ENCODE data around the gene LIN54.
"Not testable (repeated sequence)": the region's sequence is repeated elsewhere in the genome, so short reads cannot be mapped to it uniquely, and the experiment has no call there.

LIN54 gene

GRCh38 chr4:83029688-83030087, 19.1 kb upstream of the LIN54 start:
- peaks cover under 1 to 5% of the 10 kb centered on the region in 2 donors for H3K9me3 ChIP-seq (ENCODE audit: control insufficient read depth in 1 of 2, low read length in 2 of 2)
- no peak overlapping the region for H3K27ac ChIP-seq (ENCODE audit: low read depth, low read length)
- no peaks in the 10 kb centered on the region for H3K4me1 ChIP-seq (ENCODE audit: control insufficient read depth in 1 of 2, insufficient read depth in 2 of 2, low read length in 2 of 2)
- H3K27me3 ChIP-seq (ENCODE audit: control insufficient read depth in 1 of 2, insufficient read depth in 2 of 2, low read length in 2 of 2) = no peaks in the 10 kb centered on the region
- no peak overlapping the region for H3K9ac ChIP-seq (ENCODE audit: low read depth in 1 of 2, low read length in 2 of 2)
- H3K4me3 ChIP-seq (ENCODE audit: low read depth in 1 of 2, low read length in 2 of 2) = no peak overlapping the region
- no peaks in the 10 kb centered on the region for H3K36me3 ChIP-seq (ENCODE audit: control insufficient read depth in 1 of 2, insufficient read depth in 2 of 2, low read length in 2 of 2)

GRCh38 chr4:83028976-83029375, 18.4 kb upstream of the LIN54 start:
- Histone ChIP-seq H3K4me1 (ENCODE audit: control insufficient read depth in 1 of 2, insufficient read depth in 2 of 2, low read length in 2 of 2) (no peaks in the 10 kb centered on the region), H3K4me3 (ENCODE audit: low read depth in 1 of 2, low read length in 2 of 2) (no peak overlapping the region), H3K9ac (ENCODE audit: low read depth in 1 of 2, low read length in 2 of 2) (no peak overlapping the region), H3K27me3 (ENCODE audit: control insufficient read depth in 1 of 2, insufficient read depth in 2 of 2, low read length in 2 of 2) (no peaks in the 10 kb centered on the region), H3K36me3 (ENCODE audit: control insufficient read depth in 1 of 2, insufficient read depth in 2 of 2, low read length in 2 of 2) (no peaks in the 10 kb centered on the region), H3K27ac (ENCODE audit: low read depth, low read length) (no peak overlapping the region), H3K9me3 (ENCODE audit: control insufficient read depth in 1 of 2, low read length in 2 of 2) (peaks cover 4 to 5% of the 10 kb centered on the region in 2 donors)

- Histone ChIP-seq H3K27ac (ENCODE audit: low read depth, low read length) (no peak overlapping the region), H3K27me3 (ENCODE audit: control insufficient read depth in 1 of 2, insufficient read depth in 2 of 2, low read length in 2 of 2) (no peaks in the 10 kb centered on the region), H3K4me3 (ENCODE audit: low read depth in 1 of 2, low read length in 2 of 2) (no peak overlapping the region), H3K36me3 (ENCODE audit: control insufficient read depth in 1 of 2, insufficient read depth in 2 of 2, low read length in 2 of 2) (no peaks in the 10 kb centered on the region), H3K9ac (ENCODE audit: low read depth in 1 of 2, low read length in 2 of 2) (no peak overlapping the region), H3K4me1 (ENCODE audit: control insufficient read depth in 1 of 2, insufficient read depth in 2 of 2, low read length in 2 of 2) (no peaks in the 10 kb centered on the region), H3K9me3 (ENCODE audit: control insufficient read depth in 1 of 2, low read length in 2 of 2) (peaks cover 5% of the 10 kb centered on the region in 2 donors)
Observed at GRCh38 chr4:83025563-83025962, 14.9 kb upstream of the LIN54 start.

GRCh38 chr4:83024233-83024632, 13.6 kb upstream of the LIN54 start:
- H3K4me1 ChIP-seq (ENCODE audit: control insufficient read depth in 1 of 2, insufficient read depth in 2 of 2, low read length in 2 of 2) = no peaks in the 10 kb centered on the region
- H3K27ac ChIP-seq (ENCODE audit: low read depth, low read length) = no peak overlapping the region
- H3K27me3 ChIP-seq (ENCODE audit: control insufficient read depth in 1 of 2, insufficient read depth in 2 of 2, low read length in 2 of 2) = no peaks in the 10 kb centered on the region
- H3K9me3 ChIP-seq (ENCODE audit: control insufficient read depth in 1 of 2, low read length in 2 of 2) = peaks cover 5% of the 10 kb centered on the region in 2 donors
- no peaks in the 10 kb centered on the region for H3K36me3 ChIP-seq (ENCODE audit: control insufficient read depth in 1 of 2, insufficient read depth in 2 of 2, low read length in 2 of 2)
- no peak overlapping the region for H3K4me3 ChIP-seq (ENCODE audit: low read depth in 1 of 2, low read length in 2 of 2)
- H3K9ac ChIP-seq (ENCODE audit: low read depth in 1 of 2, low read length in 2 of 2) = no peak overlapping the region

DNA sequence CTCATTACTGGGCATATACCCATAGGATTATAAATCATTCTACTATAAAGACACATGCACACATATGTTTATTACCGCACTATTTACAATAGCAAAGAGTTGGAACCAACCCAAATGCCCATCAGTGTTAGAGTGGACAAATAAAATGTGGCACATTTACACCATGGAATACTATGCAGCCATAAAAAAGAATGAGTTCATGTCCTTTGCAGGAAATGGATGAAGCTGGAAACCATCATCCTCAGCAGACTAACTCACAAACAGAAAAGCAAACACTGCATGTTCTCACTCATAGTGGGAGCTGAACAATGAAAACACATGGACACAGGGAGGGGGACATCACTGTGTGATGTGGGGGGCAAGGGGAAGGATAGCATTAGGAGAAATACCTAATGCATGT, 13.0 kb upstream of the LIN54 start:
- H3K9me3 ChIP-seq (ENCODE audit: control insufficient read depth in 1 of 2, low read length in 2 of 2); H3K4me1 ChIP-seq (ENCODE audit: control insufficient read depth in 1 of 2, insufficient read depth in 2 of 2, low read length in 2 of 2); H3K27ac ChIP-seq (ENCODE audit: low read depth, low read length); H3K9ac ChIP-seq (ENCODE audit: low read depth in 1 of 2, low read length in 2 of 2); H3K27me3 ChIP-seq (ENCODE audit: control insufficient read depth in 1 of 2, insufficient read depth in 2 of 2, low read length in 2 of 2); H3K36me3 ChIP-seq (ENCODE audit: control insufficient read depth in 1 of 2, insufficient read depth in 2 of 2, low read length in 2 of 2); H3K4me3 ChIP-seq (ENCODE audit: low read depth in 1 of 2, low read length in 2 of 2): not testable (repeated sequence)

- Histone ChIP-seq H3K27me3 (ENCODE audit: control insufficient read depth in 1 of 2, insufficient read depth in 2 of 2, low read length in 2 of 2) (no peaks in the 10 kb centered on the region), H3K9me3 (ENCODE audit: control insufficient read depth in 1 of 2, low read length in 2 of 2) (peaks cover 5% of the 10 kb centered on the region in 2 donors), H3K4me1 (ENCODE audit: control insufficient read depth in 1 of 2, insufficient read depth in 2 of 2, low read length in 2 of 2) (no peaks in the 10 kb centered on the region), H3K27ac (ENCODE audit: low read depth, low read length) (no peak overlapping the region), H3K9ac (ENCODE audit: low read depth in 1 of 2, low read length in 2 of 2) (no peak overlapping the region), H3K36me3 (ENCODE audit: control insufficient read depth in 1 of 2, insufficient read depth in 2 of 2, low read length in 2 of 2) (no peaks in the 10 kb centered on the region), H3K4me3 (ENCODE audit: low read depth in 1 of 2, low read length in 2 of 2) (no peak overlapping the region)
Observed at GRCh38 chr4:83022724-83023450, 12.3 kb upstream of the LIN54 start.

DNA sequence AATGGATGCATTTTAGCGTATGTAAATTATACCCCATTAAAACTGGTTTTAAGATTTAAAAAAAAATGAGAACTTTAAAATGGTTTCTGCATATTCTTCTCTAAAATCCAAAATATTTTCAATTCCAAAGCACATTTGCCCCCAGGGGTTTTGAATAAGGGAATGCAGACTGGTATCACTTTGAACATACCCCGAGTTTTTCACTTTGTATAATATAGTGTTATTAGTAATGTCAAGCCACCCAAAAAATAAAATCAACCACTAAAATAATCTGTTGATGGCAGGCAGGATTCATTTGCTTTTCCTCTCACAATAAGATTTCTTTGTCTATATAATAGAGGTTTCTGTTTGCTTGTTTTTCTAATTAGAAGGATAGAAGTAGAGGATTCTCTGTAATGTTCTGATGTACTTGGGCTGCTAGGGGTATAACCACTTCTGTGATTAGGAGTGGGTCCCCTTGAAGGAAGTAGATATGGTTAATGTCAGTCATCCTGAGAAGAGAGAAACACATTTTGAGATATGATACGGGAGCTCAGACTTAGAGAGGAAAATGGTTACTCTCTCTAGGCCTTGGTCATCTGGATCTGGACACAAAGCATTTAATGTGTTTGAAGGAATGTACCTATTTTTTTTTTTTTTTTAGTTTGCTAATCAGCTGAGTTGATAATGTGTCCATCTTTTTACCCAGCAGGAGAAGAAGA, 9.3 kb upstream of the LIN54 start:
- Histone ChIP-seq H3K27me3 (ENCODE audit: control insufficient read depth in 1 of 2, insufficient read depth in 2 of 2, low read length in 2 of 2) (no peaks in the 10 kb centered on the region), H3K4me3 (ENCODE audit: low read depth in 1 of 2, low read length in 2 of 2) (no peak overlapping the region), H3K4me1 (ENCODE audit: control insufficient read depth in 1 of 2, insufficient read depth in 2 of 2, low read length in 2 of 2) (no peaks in the 10 kb centered on the region), H3K9me3 (ENCODE audit: control insufficient read depth in 1 of 2, low read length in 2 of 2) (peaks cover 0 to 5% of the 10 kb centered on the region in 2 donors), H3K36me3 (ENCODE audit: control insufficient read depth in 1 of 2, insufficient read depth in 2 of 2, low read length in 2 of 2) (no peaks in the 10 kb centered on the region), H3K9ac (ENCODE audit: low read depth in 1 of 2, low read length in 2 of 2) (no peak overlapping the region), H3K27ac (ENCODE audit: low read depth, low read length) (no peak overlapping the region)

GRCh38 chr4:83013902-83014301, 3.3 kb upstream of the LIN54 start:
- H3K27me3 ChIP-seq (ENCODE audit: control insufficient read depth in 1 of 2, insufficient read depth in 2 of 2, low read length in 2 of 2) = no peaks in the 10 kb centered on the region
- H3K9ac ChIP-seq (ENCODE audit: low read depth in 1 of 2, low read length in 2 of 2) = peak overlapping the region; percentile 68 to 73
- peaks cover 22 to 24% of the 10 kb centered on the region in 2 donors for H3K4me1 ChIP-seq (ENCODE audit: control insufficient read depth in 1 of 2, insufficient read depth in 2 of 2, low read length in 2 of 2)
- no peaks in the 10 kb centered on the region for H3K36me3 ChIP-seq (ENCODE audit: control insufficient read depth in 1 of 2, insufficient read depth in 2 of 2, low read length in 2 of 2)
- no peak overlapping the region for H3K27ac ChIP-seq (ENCODE audit: low read depth, low read length)
- peak overlapping the region; percentile 85 for H3K4me3 ChIP-seq (ENCODE audit: low read depth in 1 of 2, low read length in 2 of 2)
- no peaks in the 10 kb centered on the region for H3K9me3 ChIP-seq (ENCODE audit: control insufficient read depth in 1 of 2, low read length in 2 of 2)

- peak overlapping the region; percentile 33 for H3K27ac ChIP-seq (ENCODE audit: low read depth, low read length)
- H3K27me3 ChIP-seq (ENCODE audit: control insufficient read depth in 1 of 2, insufficient read depth in 2 of 2, low read length in 2 of 2) = no peaks in the 10 kb centered on the region
- peaks cover 24% of the 10 kb centered on the region in 2 donors for H3K4me1 ChIP-seq (ENCODE audit: control insufficient read depth in 1 of 2, insufficient read depth in 2 of 2, low read length in 2 of 2)
- H3K4me3 ChIP-seq (ENCODE audit: low read depth in 1 of 2, low read length in 2 of 2) = peak overlapping the region; percentile 85
- no peaks in the 10 kb centered on the region for H3K9me3 ChIP-seq (ENCODE audit: control insufficient read depth in 1 of 2, low read length in 2 of 2)
- no peaks in the 10 kb centered on the region for H3K36me3 ChIP-seq (ENCODE audit: control insufficient read depth in 1 of 2, insufficient read depth in 2 of 2, low read length in 2 of 2)
- peak overlapping the region; percentile 68 to 73 for H3K9ac ChIP-seq (ENCODE audit: low read depth in 1 of 2, low read length in 2 of 2)
Observed at GRCh38 chr4:83013420-83013867, 2.8 kb upstream of the LIN54 start.

- no peaks in the 10 kb centered on the region for H3K9me3 ChIP-seq (ENCODE audit: control insufficient read depth in 1 of 2, low read length in 2 of 2)
- peaks cover 24% of the 10 kb centered on the region in 2 donors for H3K4me1 ChIP-seq (ENCODE audit: control insufficient read depth in 1 of 2, insufficient read depth in 2 of 2, low read length in 2 of 2)
- no peaks in the 10 kb centered on the region for H3K36me3 ChIP-seq (ENCODE audit: control insufficient read depth in 1 of 2, insufficient read depth in 2 of 2, low read length in 2 of 2)
- peak overlapping the region; percentile 48 for H3K27ac ChIP-seq (ENCODE audit: low read depth, low read length)
- H3K9ac ChIP-seq (ENCODE audit: low read depth in 1 of 2, low read length in 2 of 2) = peak overlapping the region; percentile 68 to 79
- no peaks in the 10 kb centered on the region for H3K27me3 ChIP-seq (ENCODE audit: control insufficient read depth in 1 of 2, insufficient read depth in 2 of 2, low read length in 2 of 2)
- H3K4me3 ChIP-seq (ENCODE audit: low read depth in 1 of 2, low read length in 2 of 2) = peak overlapping the region; percentile 85
Observed at GRCh38 chr4:83012687-83013419, 2.2 kb upstream of the LIN54 start.

Measured in duodenal mucosa (tissue), 2 donors.